ENCODE measurements around the gene CTSD. TPM values are rescaled to one million over a fixed set of nuclear protein-coding genes. Genes with fewer than 3 reads are reported as not detected.

CTSD gene
- total and polyA plus RNA-seq, 9 donors: 89.0 to 545 (median 191) TPM

DNA sequence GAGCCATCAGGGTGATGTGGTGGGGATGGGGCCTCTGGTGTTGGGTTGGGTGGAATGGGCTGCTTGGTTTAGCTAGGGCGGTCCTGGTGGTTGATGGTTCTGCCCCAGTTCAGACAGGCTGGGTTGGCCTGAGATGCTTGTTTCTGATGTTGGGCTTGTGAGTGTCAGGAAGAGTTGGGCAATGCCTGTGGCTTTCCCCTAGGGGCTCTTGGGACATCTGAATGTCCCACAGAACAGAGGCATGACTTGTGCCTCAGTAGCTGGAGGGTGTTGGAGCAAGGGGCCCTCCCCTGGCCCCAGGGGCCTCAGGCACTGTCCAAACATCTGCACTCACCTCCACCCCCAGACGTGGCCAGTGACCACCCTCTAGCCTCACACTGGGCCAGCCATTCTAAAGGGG is 14.0 kb upstream of the CTSD start:
- 59 to 69% (median 64%) methylated on average over 2 of the region's 2 CpGs for WGBS, 3 donors
- intact Hi-C loops (cut with DNase I): no loop called here
- H3K4me3 ChIP-seq: no peak overlapping the region
- H3K36me3 ChIP-seq: no peaks in the 10 kb centered on the region
- DNase-seq: peak in 1 of 5 donors; percentile 1
- H3K4me1 ChIP-seq (ENCODE audit: insufficient read depth): peaks cover 1% of the 10 kb centered on the region
- no peaks in the 10 kb centered on the region for H3K27me3 ChIP-seq
- H3K9me3 ChIP-seq: no peaks in the 10 kb centered on the region
- TF ChIP-seq, protein P1, sequence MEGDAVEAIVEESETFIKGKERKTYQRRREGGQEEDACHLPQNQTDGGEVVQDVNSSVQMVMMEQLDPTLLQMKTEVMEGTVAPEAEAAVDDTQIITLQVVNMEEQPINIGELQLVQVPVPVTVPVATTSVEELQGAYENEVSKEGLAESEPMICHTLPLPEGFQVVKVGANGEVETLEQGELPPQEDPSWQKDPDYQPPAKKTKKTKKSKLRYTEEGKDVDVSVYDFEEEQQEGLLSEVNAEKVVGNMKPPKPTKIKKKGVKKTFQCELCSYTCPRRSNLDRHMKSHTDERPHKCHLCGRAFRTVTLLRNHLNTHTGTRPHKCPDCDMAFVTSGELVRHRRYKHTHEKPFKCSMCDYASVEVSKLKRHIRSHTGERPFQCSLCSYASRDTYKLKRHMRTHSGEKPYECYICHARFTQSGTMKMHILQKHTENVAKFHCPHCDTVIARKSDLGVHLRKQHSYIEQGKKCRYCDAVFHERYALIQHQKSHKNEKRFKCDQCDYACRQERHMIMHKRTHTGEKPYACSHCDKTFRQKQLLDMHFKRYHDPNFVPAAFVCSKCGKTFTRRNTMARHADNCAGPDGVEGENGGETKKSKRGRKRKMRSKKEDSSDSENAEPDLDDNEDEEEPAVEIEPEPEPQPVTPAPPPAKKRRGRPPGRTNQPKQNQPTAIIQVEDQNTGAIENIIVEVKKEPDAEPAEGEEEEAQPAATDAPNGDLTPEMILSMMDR (IDR thresholded peaks at IDR 0.05): no peak
- TF ChIP-seq EP300 (IDR thresholded peaks at IDR 0.05) (no peak), POLR2A (IDR thresholded peaks at IDR 0.05) (no peak)
- H3K27ac ChIP-seq: no peak overlapping the region

DNA sequence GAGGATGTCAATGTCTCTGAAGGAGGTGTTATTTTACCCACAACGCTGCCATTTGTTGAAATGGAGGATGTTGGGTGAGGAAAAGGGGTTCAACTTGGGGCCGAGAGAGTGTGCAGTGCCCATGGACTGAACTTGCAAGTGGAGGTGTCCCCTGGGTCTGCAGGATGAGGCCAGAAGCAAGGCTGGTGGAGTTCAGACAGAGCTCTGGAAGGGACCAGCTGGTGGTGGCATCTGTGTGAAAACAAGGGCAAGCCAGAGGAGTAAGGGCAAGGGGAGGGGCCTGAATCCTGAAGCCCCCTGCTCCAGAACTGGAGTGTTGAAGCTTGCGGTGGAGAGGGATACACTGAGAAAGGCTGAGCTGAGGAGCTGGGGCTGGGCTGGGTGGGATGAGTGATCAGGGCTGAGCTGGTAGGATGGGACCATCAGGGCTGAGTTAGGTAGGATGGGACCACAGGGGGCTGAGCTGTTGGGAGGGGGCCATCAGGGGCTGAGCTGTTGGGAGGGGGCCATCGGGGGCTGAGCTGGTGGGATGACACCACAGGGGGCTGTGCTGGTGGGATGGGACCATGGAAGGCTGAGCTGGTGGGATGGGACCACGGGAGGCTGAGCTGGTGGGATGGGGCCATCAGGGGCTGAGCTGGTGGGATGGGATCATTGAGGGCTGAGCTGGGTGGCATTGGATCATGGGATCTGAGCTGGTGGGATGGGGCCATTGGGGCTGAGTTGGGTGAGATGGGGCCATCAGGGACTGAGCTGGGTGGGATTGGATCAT is 13.4 kb upstream of the CTSD start:
- Histone ChIP-seq H3K4me3 (no peak overlapping the region), H3K27ac (no peak overlapping the region), H3K36me3 (no peaks in the 10 kb centered on the region), H3K4me1 (ENCODE audit: insufficient read depth) (peaks cover 1% of the 10 kb centered on the region), H3K9me3 (no peaks in the 10 kb centered on the region), H3K27me3 (no peaks in the 10 kb centered on the region)
- no peak for TF ChIP-seq EP300 (IDR thresholded peaks at IDR 0.05)
- TF ChIP-seq, protein P1 (IDR thresholded peaks at IDR 0.05): no peak
- TF ChIP-seq POLR2A (IDR thresholded peaks at IDR 0.05): no peak
- intact Hi-C loops (cut with DNase I): no loop called here
- 73 to 89% (median 84%) methylated on average over 5 of the region's 5 CpGs for whole genome bisulfite sequencing, 3 donors
- DNase-seq: peak in 1 of 5 donors; percentile 3

DNA sequence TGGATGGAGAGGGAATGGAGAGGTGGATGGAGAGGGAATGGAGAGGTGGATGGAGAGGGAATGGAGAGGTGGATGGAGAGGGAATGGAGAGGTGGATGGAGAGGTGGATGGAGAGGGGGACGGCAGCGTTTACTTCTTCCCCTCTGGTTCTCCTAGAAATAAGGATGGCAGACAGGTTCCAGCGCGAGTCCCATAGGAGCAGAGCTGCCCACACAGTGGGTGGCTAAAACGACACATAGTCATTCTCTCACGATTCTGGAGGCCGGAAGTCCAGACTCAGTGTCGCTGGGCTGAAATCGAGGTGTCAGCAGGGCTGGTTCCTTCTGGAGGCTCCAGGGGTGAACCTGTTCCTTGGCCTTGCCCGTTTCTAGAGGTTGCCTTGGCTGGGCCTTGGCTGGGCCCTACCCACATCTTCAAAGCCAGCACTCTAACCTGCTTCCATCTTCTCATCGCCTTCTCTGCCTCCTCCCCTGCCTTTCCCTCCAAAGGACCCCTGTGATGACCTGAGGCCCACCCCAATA is 12.7 kb upstream of the CTSD start:
- H3K4me1 ChIP-seq (ENCODE audit: insufficient read depth): peaks cover 1% of the 10 kb centered on the region
- 87 to 90% (median 88%) methylated on average over 11 of the region's 11 CpGs for WGBS, 3 donors
- H3K36me3 ChIP-seq: no peaks in the 10 kb centered on the region
- no peaks in the 10 kb centered on the region for H3K9me3 ChIP-seq
- H3K27ac ChIP-seq: no peak overlapping the region
- TF ChIP-seq, protein P1 (IDR thresholded peaks at IDR 0.05): no peak
- no peak for TF ChIP-seq EP300 (IDR thresholded peaks at IDR 0.05)
- TF ChIP-seq POLR2A (IDR thresholded peaks at IDR 0.05): no peak
- H3K27me3 ChIP-seq: no peaks in the 10 kb centered on the region
- H3K4me3 ChIP-seq: no peak overlapping the region
- peak in 1 of 5 donors; percentile 1 for DNase-seq
- intact Hi-C loops (cut with DNase I): no loop called here

DNA sequence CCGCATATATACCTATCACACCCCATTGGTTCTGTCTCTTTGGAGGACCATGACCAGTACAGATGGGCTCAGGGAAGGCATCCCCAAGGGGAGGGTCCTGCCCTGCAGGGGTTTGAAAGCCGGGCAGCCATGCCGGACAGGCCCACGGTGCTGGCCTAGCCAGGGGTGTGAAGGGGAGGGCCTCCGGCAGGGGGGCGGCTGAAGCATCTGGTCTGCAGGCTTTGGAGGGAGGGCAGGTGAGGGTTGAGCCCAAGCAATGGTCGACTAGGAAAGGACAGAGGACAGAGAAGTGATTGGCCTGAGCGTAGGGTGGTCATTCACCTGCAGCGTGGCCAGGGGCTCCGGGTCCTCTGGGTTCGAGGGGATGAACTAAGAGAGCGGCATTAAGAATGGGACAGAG is 11.2 kb upstream of the CTSD start:
- Histone ChIP-seq H3K27me3 (no peaks in the 10 kb centered on the region), H3K4me1 (ENCODE audit: insufficient read depth) (peaks cover 1% of the 10 kb centered on the region), H3K27ac (no peak overlapping the region), H3K36me3 (no peaks in the 10 kb centered on the region), H3K9me3 (no peaks in the 10 kb centered on the region), H3K4me3 (no peak overlapping the region)
- 81 to 83% (median 83%) methylated on average over 12 of the region's 12 CpGs for WGBS, 3 donors
- intact Hi-C loops (cut with DNase I): loop anchor here in 1 of 4 donors (2.0 kb wide), 1 partner anchor 16 kb away; no protein-coding TSS in a partner anchor
- no peak for DNase-seq
- TF ChIP-seq EP300 (IDR thresholded peaks at IDR 0.05) (no peak), POLR2A (IDR thresholded peaks at IDR 0.05) (no peak)
- TF ChIP-seq, protein P1 (IDR thresholded peaks at IDR 0.05): no peak
